HPDE6-E6E7 (cell line): ENCODE measurements around the gene EXOC6.
"Not testable (repeated sequence)": the region's sequence is repeated elsewhere in the genome, so short reads cannot be mapped to it uniquely, and the experiment has no call there.

Source experiments
- DNase-seq: peaks from one replicate; pipeline ENCODE4 v3.0.0; 2011; ENCODE audit warnings: missing footprints; ENCODE audit errors: extremely low spot score

Gene EXOC6

DNA sequence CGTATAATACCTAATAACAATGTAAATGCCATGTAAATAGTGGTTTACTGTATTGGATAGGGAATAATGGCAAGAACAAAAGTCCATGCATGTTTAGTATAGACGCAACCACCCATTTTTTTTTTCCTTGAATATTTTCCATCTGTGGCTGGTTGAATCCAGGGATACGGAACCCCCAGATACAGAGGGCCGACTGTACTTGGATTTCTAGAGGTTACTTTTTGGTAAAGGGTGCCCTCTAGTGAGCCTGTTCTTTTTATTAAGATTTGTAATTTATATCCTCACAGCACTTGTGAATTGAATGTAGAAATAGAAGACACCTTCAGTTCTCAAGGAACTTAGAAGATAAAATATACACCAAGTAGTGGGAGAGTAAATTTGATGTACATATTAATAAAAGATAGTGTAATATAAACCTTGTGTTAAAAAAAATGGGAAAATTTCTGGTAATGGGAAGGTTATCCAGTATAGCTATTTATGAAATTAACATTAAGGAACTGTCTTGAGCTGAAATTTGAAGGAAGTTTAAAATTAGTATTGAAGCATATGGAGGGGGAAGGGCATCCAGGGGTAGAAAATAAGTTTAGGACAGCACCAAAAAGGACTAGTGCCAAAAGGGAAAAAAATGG, 32.0 kb downstream of the EXOC6 start:
- DNase-seq: no peak

- DNase-seq: no peak
These were observed 32.6 kb downstream of the EXOC6 start for GRCh38 chr10:92880917-92881316.

GRCh38 chr10:92886334-92886961, 38.1 kb downstream of the EXOC6 start:
- peak; percentile 3 for DNase-seq

DNA sequence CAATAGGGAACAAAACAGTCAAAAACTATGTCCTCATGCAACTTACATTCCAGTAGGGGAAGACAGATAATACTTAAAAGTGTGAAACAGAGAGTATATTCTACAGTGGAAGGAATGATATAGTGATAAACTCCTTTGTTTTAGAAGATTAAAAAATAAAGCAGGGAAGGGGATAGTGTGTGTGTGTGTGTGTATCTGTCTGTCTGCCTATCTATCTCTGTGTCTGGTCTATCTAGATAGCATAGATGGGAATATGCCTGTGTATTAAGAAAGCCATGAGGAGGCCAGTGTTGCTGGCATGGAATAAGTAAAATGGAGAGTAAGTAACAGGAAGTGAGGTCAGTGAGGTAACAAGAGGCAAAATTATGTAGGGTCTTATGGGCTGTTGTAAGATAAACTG, 42.2 kb downstream of the EXOC6 start:
- no peak for DNase-seq

DNA sequence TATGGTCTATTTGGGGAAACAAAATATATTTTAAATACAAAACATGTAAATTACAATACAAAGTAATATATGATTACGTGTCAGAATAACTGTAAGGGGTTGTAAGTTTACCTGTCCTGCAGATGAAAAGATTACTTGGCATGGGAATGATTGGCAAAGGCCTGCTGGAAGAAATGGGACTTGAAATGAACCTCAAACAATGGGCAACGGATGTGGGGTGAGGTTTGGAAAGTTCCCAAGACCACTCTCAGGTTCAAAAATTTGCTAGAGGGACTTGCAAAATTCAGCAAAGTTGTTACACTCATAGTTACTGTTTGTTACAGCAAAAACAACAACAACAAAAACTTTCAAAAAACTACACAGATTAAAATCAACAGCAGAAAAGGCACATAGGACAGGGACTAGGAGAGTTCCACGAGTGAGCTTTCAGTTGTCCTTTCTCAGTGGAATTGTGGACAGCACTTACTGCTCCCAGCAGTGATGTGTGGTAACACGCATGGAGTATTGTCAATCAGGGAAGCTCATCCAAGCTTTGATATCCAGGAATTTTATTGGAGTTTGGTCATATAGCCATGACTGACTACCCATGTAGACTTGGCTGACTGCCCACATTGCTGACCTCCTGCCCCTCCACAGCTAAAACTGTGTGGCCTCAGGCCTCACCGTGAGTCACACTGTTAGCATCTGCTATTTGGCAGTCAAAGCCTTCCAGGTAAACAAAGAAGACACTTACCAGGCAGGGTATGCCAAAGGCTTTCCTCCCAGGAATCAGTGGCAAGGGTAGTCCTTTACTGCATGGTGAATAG, 43.8 kb downstream of the EXOC6 start:
- DNase-seq: peak; percentile 75

DNA sequence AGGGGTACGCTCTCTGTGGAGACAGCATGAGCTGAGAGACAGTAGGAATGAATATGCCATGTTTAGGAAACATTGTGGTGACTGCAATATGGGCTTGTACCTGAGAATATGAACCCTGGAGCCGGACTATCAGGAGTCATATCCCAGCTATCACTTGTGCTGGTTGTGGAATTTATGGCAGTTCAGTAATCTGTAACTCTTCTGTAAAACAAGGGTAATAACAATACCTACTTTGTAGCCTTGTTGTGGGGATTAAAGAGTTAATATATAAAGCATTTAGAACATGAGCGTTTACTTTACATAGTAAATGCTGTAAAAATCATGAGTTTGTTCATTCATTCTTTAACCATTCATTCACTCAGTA, 44.4 kb downstream of the EXOC6 start:
- DNase-seq: no peak

DNA sequence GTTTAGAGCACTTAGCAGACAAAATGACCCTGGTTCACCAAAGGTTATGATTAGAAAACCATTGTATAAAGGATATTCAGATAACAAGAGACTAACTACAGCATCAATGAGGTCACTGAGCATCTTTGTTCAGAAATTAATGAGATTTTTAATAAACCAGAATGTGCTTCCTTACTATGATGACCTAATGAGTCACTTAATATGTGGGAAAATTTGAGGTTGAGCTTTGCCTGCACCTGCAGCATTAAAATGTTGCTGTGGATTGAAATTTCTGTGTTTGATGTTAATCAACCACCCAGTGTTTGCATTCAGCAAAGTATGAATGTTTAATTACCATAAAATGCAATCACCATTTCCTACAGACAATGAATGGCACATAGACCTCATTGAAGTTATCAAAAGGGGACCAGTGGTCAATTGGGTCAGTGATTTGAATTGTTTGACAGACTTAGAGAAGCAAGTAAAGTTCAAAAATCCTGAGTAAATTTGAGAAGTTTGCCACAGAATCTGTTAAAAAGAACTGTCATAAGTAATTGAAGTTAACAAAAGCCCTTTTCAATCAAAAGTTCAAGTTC, 45.8 kb downstream of the EXOC6 start:
- DNase-seq: peak; percentile 2

DNA sequence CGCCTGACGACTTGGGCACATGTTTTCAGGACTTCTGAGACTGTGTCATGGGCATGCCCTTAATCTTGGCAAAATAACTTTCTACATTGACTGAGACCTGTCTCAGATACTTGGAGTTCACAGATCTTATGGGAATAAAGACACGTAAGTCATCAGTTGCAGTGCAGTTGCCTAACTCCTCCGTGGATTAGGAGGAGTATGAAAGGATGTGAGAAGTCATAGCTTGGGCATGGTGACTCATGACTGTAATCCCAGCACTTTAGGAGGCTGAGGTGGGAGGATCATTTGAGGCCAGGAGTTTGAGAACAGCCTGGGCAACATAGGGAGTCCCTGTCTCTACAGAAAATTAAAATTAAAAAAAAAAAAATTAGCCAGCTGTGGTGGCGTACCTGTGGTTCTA, 49.6 kb downstream of the EXOC6 start:
- no peak for DNase-seq

DNA sequence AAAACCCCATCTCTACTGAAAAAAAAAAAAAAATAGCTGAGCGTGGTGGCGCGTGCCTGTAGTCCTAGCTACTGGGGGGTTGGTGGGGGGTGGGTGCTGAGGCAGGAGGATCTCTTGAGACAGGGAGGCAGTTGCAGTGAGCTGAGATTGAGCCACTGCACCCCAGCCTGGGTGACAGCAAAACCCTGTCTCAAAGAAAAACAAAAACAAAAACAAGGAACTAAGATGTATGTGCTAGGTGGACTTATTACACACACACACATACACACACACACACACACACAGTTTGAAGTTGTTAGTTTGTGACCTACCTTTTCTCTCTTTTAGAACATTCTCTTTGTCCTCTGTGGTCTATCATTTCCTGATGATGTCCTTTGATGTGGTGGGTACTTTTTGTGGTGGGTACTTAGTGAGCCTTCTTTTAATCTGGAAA, 53.5 kb downstream of the EXOC6 start:
- DNase-seq: no peak

- no peak for DNase-seq
These were observed 55.3 kb downstream of the EXOC6 start for GRCh38 chr10:92903633-92904032.

DNA sequence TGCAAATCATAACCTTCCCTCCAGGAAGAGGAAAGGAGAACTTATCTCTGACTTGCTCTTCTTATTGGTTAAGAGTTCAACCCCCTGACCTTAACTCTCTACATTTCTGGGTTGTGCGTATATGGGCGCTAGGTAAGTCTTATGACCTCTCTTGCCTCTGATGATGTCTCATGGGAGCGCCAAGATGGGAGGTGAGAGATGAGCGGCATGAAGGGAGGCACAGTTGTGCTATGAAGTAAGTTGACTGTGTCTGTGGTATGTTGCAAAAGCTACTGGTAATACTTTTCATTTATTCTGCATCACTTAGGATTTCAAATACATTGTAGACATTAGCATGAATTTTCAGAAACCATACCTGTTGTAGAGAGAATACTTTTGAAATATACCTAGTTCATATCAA, 59.0 kb downstream of the EXOC6 start:
- DNase-seq: no peak

DNA sequence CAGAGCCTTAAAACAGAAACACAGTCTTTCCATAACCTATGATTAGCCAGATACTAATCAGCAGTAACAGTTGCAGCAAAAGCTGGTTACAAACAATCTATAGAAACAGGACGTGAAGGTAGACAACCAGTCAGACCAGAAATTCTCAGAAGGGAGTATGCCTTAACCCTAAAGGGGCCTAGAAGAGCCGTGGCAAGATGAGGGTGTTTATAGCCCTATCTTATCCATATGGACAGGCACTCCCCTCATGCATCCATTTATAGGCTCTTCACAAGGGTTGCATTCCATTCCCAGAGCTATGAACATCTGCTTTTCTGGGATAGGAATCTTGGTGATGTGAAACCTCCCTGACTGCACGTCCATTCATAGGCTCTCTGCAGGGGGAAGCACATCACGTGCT, 64.3 kb downstream of the EXOC6 start:
- DNase-seq: not testable (repeated sequence)

DNA sequence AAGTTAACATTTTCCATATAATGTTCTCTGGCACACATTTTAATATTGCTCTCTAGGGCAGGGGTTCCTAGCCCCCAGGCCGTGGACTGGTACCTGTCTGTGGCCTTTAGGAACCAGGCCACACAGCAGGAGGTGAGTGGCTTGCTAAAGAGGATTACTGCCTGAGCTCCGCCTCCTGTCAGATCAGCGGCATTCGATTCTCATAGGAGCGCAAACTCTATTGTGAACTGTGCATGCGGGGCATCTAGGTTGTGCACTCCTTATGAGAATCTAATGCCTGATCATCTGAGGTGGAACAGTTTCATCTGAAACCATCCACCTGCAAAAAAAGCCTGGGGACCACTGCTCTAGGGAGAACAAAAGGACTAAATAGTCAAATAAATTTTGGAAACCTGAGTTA, 65.7 kb downstream of the EXOC6 start:
- DNase-seq: no peak

DNA sequence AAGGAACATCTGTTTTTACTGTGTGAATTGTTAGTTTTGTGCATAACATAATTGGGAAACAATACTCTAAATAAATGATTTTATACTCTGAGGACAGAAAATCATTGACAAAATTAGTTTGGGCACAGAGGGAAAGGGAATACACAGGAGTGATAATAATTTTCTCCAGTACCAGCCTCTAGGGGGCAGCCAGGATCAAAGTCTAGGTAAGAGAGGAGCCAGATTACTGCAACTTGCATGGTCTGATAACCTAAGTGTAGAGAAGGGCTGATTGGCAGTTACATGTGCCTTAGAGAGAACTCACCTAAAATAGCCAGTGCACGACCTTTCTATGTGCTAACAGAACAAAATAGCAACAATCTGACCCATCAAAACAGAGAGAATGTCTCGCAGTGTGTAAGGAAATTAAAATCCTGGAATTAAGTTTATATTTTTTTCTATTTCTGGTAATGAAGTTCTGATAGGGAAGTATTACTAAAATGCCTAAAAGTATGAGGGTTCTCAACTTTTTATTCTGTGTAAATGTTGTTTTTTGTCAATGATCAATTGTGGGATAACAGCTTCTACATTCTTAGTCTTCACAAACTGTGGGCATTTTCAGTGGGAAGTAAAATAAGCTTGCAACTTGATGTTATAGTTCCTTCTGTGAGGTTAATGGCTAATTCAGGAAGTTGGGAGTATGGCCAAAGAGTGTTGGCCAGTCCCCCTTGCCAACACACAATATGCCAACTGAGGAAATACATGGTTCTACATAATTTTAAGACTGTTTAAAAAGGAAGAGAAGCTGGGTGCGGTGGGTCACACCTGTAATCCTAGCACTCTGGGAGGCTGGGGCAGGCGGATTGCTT, 66.4 kb downstream of the EXOC6 start:
- DNase-seq: peak; percentile 15

GRCh38 chr10:92915892-92916291, 67.6 kb downstream of the EXOC6 start:
- no peak for DNase-seq

GRCh38 chr10:92916433-92916832, 68.1 kb downstream of the EXOC6 start:
- DNase-seq: no peak

- DNase-seq: no peak
These were observed 70.3 kb downstream of the EXOC6 start for GRCh38 chr10:92918603-92919002.

GRCh38 chr10:92920866-92921265, 72.5 kb downstream of the EXOC6 start:
- no peak for DNase-seq

- DNase-seq: no peak
These were observed 75.1 kb downstream of the EXOC6 start for GRCh38 chr10:92923416-92923815.

GRCh38 chr10:92929896-92930295, 81.6 kb downstream of the EXOC6 start:
- no peak for DNase-seq

- no peak for DNase-seq
These were observed 83.3 kb downstream of the EXOC6 start for GRCh38 chr10:92931597-92931996.

- no peak for DNase-seq
These were observed 89.6 kb downstream of the EXOC6 start for GRCh38 chr10:92937876-92938275.
